K562 (cell line): ENCODE data around the gene ITGA1. TPM values are rescaled to one million over a fixed set of nuclear protein-coding genes. Genes with fewer than 3 reads are reported as not detected.

ENCODE experiments used
- ATAC-seq: fragments of 200-7000 bp; cut with Tn5 transposase; 3 replicates; pipeline ENCODE4 v1.9.1; 2020; ENCODE audit warnings: moderate library complexity
- BruUV-seq: library from RNA; stranded (reverse); fragments of 400-500 nt; replicated peaks from 2 replicates; lab custom pipeline; 2021; lab: Mats Ljungman, UMichigan
- CTCF ChIA-PET: fragments of 300-600 bp; formaldehyde crosslinking; extraction: SDS; loops from one replicate; lab custom pipeline; 2021; ENCODE audit warnings: low intra/inter-chr PET ratio; lab: Yijun Ruan, JAX
- POLR2A ChIA-PET: fragments of 300-600, 350-650 bp; sonication (Branson Sonifier 250); formaldehyde crosslinking; extraction: SDS; loops from one replicate; lab custom pipeline; 2021; ENCODE audit warnings: antibody characterized with exemption, inconsistent platforms; lab: Yijun Ruan, JAX
- DNase-seq, 4 experiments: peaks; one replicate each; pipeline versions ENCODE4 v3.0.0 to v3.0.0-alpha.2; 2011 to 2018; ENCODE audit warnings: low spot score in 3 of 4, mixed read lengths in 3 of 4; ENCODE audit errors: extremely low read depth in 1 of 4
- FAIRE-seq: peaks from 2 replicates; lab custom pipeline; 2011; peaks lifted over from hg19 to GRCh38; lab: Jason Lieb, UNC
- H2AFZ ChIP-seq: 2 replicates; pipeline ENCODE4 v1.6.0; 2011; ENCODE audit warnings: low read depth, low read length, control low read depth, inconsistent platforms
- H3K27ac ChIP-seq: fragments of 200-600 bp; 3 replicates; pipeline ENCODE4 v1.8.0; 2011; ENCODE audit warnings: low read depth, mild to moderate bottlenecking, control low read depth, inconsistent platforms, low read length, moderate library complexity, mixed read lengths; ENCODE audit errors: extremely low read depth
- H3K27me3 ChIP-seq, 2 experiments: fragments of 300-600 bp in 1 of 2; 2 replicates in 1 of 2; 3 replicates in 1 of 2; pipeline versions ENCODE4 v1.6.0 to v1.8.0; 2011; ENCODE audit warnings: inconsistent platforms in 2 of 2, low read length in 2 of 2, mild to moderate bottlenecking in 1 of 2, mixed read lengths in 1 of 2, moderate library complexity in 1 of 2; ENCODE audit not compliant: control insufficient read depth in 2 of 2, insufficient read depth in 2 of 2
- H3K36me3 ChIP-seq: fragments of 300-600 bp; 3 replicates; pipeline ENCODE4 v1.8.0; 2011; ENCODE audit warnings: mild to moderate bottlenecking, low read length, inconsistent platforms; ENCODE audit not compliant: control insufficient read depth, insufficient read depth
- H3K4me1 ChIP-seq, 2 experiments: fragments of 200-600 bp in 1 of 2; replicated peaks in 1 of 2; 2 replicates in 1 of 2; 3 replicates in 1 of 2; pipeline versions ENCODE4 v1.5.1 to v1.8.0; 2011; ENCODE audit warnings: inconsistent platforms in 2 of 2, low read length in 2 of 2, mild to moderate bottlenecking in 1 of 2, mixed read lengths in 1 of 2, moderate library complexity in 1 of 2; ENCODE audit not compliant: control insufficient read depth in 2 of 2, insufficient read depth in 2 of 2
- H3K4me2 ChIP-seq: 2 replicates; pipeline ENCODE4 v1.6.1; 2011; ENCODE audit warnings: low read length, control low read depth, inconsistent platforms, mixed read lengths; ENCODE audit not compliant: insufficient read depth
- H3K4me3 ChIP-seq: fragments of 200-600 bp; sonication (generic), shearing (Covaris generic); 2 replicates; pipeline ENCODE4 v1.5.1; 2016; ENCODE audit warnings: control low read depth, inconsistent platforms
- H3K79me2 ChIP-seq: fragments of 200-600 bp; 3 replicates; pipeline ENCODE4 v1.8.0; 2011; ENCODE audit warnings: low read length, inconsistent platforms; ENCODE audit not compliant: control insufficient read depth, insufficient read depth
- H3K9ac ChIP-seq, 2 experiments: 2 replicates each; pipeline versions ENCODE4 v1.6.0 to v1.6.1; 2011; ENCODE audit warnings: low read depth in 2 of 2, low read length in 2 of 2, control low read depth in 1 of 2, inconsistent platforms in 1 of 2, mild to moderate bottlenecking in 1 of 2, mixed read lengths in 1 of 2; ENCODE audit not compliant: insufficient read depth in 1 of 2
- H3K9me1 ChIP-seq: one replicate; pipeline ENCODE4 v1.6.0; 2011; ENCODE audit warnings: inconsistent platforms, mild to moderate bottlenecking, low read length, moderate library complexity; ENCODE audit not compliant: control insufficient read depth, insufficient read depth
- H3K9me3 ChIP-seq: replicated peaks from 2 replicates; pipeline ENCODE4 v1.5.1; 2011; ENCODE audit warnings: low read depth, low read length, inconsistent platforms; ENCODE audit not compliant: control insufficient read depth, insufficient read depth
- H4K20me1 ChIP-seq: replicated peaks from 2 replicates; pipeline ENCODE4 v1.6.1; 2011; ENCODE audit warnings: low read length, inconsistent platforms, mixed read lengths; ENCODE audit not compliant: control insufficient read depth, insufficient read depth
- EP400 ChIP-seq: fragments of 450-650 bp; IDR thresholded peaks from 2 replicates; pipeline ENCODE4 v1.6.1; 2017; ENCODE audit warnings: antibody characterized with exemption, mild to moderate bottlenecking, moderate library complexity
- IRF9 ChIP-seq: fragments of 450-650 bp; IDR thresholded peaks from 2 replicates; pipeline ENCODE4 v1.6.1; 2016; ENCODE audit warnings: missing biosample characterization, missing genetic modification characterization
- MYC ChIP-seq, 2 experiments: fragments of 250-450 bp in 1 of 2; sonication (Bioruptor Pico) in 1 of 2; IDR thresholded peaks; 2 replicates each; pipeline versions ENCODE4 v1.5.1 to v1.6.1; 2012 to 2021; ENCODE audit warnings: low read depth in 2 of 2, borderline replicate concordance in 1 of 2, improper control_type of control experiment in 1 of 2, low read length in 1 of 2, mild to moderate bottlenecking in 1 of 2, moderate library complexity in 1 of 2
- RB1 ChIP-seq: fragments of 450-650 bp; IDR thresholded peaks from 2 replicates; pipeline ENCODE4 v1.6.1; 2017; ENCODE audit warnings: low read depth, mild to moderate bottlenecking
- ZBTB17 ChIP-seq: fragments of 450-650 bp; formaldehyde crosslinking; IDR thresholded peaks from 2 replicates; pipeline ENCODE4 v1.4.0; 2020; ENCODE audit warnings: mild to moderate bottlenecking
- ZBTB49 ChIP-seq: sonication (generic); formaldehyde crosslinking; IDR thresholded peaks from 2 replicates; pipeline ENCODE4 v1.8.0; 2022; ENCODE audit warnings: missing genetic modification reagents, mild to moderate bottlenecking, borderline replicate concordance
- ZFP36 ChIP-seq: fragments of 150-350 bp; IDR thresholded peaks from 2 replicates; pipeline ENCODE4 v1.6.1; 2018; ENCODE audit warnings: low read length, low read depth; ENCODE audit not compliant: partially characterized antibody
- ZKSCAN3 ChIP-seq: fragments of 250-450 bp; sonication (Bioruptor Pico); IDR thresholded peaks from 2 replicates; pipeline ENCODE4 v1.4.0; 2020
- ZNF589 ChIP-seq: fragments of 200-800 bp; sonication (Bioruptor generic); IDR thresholded peaks from 2 replicates; pipeline ENCODE4 v1.6.1; 2016; ENCODE audit warnings: low read depth, missing genetic modification characterization, missing compliant biosample characterization
- WGBS: fragments of 100-300 bp; shearing (Covaris generic); methylation state at CpG from one replicate; pipeline ENCODE4 v1.1.6; 2016; ENCODE audit warnings: low coverage, mixed read lengths; ENCODE audit not compliant: insufficient coverage; ENCODE audit errors: missing lambda C conversion rate; 5-methylcytosine and 5-hydroxymethylcytosine counted together
- in situ Hi-C: fragments of 300-500 bp; cut with MboI; formaldehyde crosslinking; loops from 4 replicates; pipeline ENCODE4 v1.15.0; 2018; ENCODE audit warnings: inconsistent platforms, mixed read lengths
- intact Hi-C: fragments of 100-400 bp; cut with micrococcal nuclease; formaldehyde crosslinking; loops from 2 replicates; pipeline ENCODE4 v1.14.2; 2022
- polyA plus RNA-seq, 8 experiments: library from polyadenylated mRNA; depleted of rRNA in 4 of 8; stranded (reverse) in 5 of 8; unstranded in 3 of 8; fragments of >200 nt; fragmentation: Nextera tagmentation in 2 of 8; fragmentation: Illumina TruSeq in 1 of 8; extraction: Ambion mirVana in 2 of 8; extraction: Trizol in 1 of 8; gene quantifications; 2 replicates each; pipeline versions ENCODE4 v1.2.1 to v1.2.3, GENCODE V29; 2011 to 2014; ENCODE audit warnings: inconsistent platforms in 1 of 8, missing spikeins in 1 of 8
- total RNA-seq, 7 experiments: library from RNA; depleted of rRNA in 6 of 7; stranded (reverse); fragments of >200 nt in 6 of 7; fragmentation: Illumina TruSeq in 2 of 7; extraction: Trizol in 2 of 7; gene quantifications; 2 replicates each; pipeline versions ENCODE4 v1.2.1 to v1.2.3, GENCODE V29; 2011 to 2021; ENCODE audit warnings: low replicate concordance in 1 of 7
- TF ChIP-seq, protein P1 (sequence below): fragments of 450-650 bp; IDR thresholded peaks from 2 replicates; pipeline ENCODE4 v1.7.1; 2018; ENCODE audit warnings: mild to moderate bottlenecking, low read depth; ENCODE audit not compliant: partially characterized antibody
- TF ChIP-seq, protein P2 (sequence below): fragments of 450-650 bp; IDR thresholded peaks from 2 replicates; pipeline ENCODE4 v1.6.1; 2017; ENCODE audit warnings: antibody characterized with exemption, mild to moderate bottlenecking

The ITGA1 gene
- total and polyA plus RNA-seq, 9 of the 15 experiments (the other 6 are each of a cell fraction or from before 2014, with no cell fraction given): 0.04 to 0.22 TPM; not detected in 7

GRCh38 chr5:52977264-52977897, 189.7 kb downstream of the ITGA1 start:
- Histone ChIP-seq H3K9me1 (no peaks in the 10 kb centered on the region), H3K9me3 (no peaks in the 10 kb centered on the region), H3K27me3 (no peaks in the 10 kb centered on the region), H3K9ac (no peak overlapping the region), H3K4me3 (no peak overlapping the region), H3K36me3 (no peaks in the 10 kb centered on the region), H2AFZ (no peak overlapping the region), H3K4me2 (no peak overlapping the region), H3K27ac (no peak overlapping the region), H3K79me2 (no peaks in the 10 kb centered on the region), H4K20me1 (no peaks in the 10 kb centered on the region), H3K4me1 (no peaks in the 10 kb centered on the region)
- CTCF ChIA-PET: no interaction called here
- intact Hi-C loops: no loop called here
- BruUV-seq: no TSS peak
- no peak for FAIRE-seq
- in situ Hi-C loops: no loop called here
- POLR2A ChIA-PET: interaction anchor here (0.6 kb wide), 1 partner anchor 1401 kb away, joined by 3 read pairs; no protein-coding TSS in a partner anchor
- WGBS: 3% methylated on average over 6 of the region's 7 CpGs
- no peak for ATAC-seq
- DNase-seq: no peak
- TF ChIP-seq, protein P1, sequence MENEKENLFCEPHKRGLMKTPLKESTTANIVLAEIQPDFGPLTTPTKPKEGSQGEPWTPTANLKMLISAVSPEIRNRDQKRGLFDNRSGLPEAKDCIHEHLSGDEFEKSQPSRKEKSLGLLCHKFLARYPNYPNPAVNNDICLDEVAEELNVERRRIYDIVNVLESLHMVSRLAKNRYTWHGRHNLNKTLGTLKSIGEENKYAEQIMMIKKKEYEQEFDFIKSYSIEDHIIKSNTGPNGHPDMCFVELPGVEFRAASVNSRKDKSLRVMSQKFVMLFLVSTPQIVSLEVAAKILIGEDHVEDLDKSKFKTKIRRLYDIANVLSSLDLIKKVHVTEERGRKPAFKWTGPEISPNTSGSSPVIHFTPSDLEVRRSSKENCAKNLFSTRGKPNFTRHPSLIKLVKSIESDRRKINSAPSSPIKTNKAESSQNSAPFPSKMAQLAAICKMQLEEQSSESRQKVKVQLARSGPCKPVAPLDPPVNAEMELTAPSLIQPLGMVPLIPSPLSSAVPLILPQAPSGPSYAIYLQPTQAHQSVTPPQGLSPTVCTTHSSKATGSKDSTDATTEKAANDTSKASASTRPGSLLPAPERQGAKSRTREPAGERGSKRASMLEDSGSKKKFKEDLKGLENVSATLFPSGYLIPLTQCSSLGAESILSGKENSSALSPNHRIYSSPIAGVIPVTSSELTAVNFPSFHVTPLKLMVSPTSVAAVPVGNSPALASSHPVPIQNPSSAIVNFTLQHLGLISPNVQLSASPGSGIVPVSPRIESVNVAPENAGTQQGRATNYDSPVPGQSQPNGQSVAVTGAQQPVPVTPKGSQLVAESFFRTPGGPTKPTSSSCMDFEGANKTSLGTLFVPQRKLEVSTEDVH: no peak
- TF ChIP-seq IRF9 (tag): no peak
- TF ChIP-seq, protein P2, sequence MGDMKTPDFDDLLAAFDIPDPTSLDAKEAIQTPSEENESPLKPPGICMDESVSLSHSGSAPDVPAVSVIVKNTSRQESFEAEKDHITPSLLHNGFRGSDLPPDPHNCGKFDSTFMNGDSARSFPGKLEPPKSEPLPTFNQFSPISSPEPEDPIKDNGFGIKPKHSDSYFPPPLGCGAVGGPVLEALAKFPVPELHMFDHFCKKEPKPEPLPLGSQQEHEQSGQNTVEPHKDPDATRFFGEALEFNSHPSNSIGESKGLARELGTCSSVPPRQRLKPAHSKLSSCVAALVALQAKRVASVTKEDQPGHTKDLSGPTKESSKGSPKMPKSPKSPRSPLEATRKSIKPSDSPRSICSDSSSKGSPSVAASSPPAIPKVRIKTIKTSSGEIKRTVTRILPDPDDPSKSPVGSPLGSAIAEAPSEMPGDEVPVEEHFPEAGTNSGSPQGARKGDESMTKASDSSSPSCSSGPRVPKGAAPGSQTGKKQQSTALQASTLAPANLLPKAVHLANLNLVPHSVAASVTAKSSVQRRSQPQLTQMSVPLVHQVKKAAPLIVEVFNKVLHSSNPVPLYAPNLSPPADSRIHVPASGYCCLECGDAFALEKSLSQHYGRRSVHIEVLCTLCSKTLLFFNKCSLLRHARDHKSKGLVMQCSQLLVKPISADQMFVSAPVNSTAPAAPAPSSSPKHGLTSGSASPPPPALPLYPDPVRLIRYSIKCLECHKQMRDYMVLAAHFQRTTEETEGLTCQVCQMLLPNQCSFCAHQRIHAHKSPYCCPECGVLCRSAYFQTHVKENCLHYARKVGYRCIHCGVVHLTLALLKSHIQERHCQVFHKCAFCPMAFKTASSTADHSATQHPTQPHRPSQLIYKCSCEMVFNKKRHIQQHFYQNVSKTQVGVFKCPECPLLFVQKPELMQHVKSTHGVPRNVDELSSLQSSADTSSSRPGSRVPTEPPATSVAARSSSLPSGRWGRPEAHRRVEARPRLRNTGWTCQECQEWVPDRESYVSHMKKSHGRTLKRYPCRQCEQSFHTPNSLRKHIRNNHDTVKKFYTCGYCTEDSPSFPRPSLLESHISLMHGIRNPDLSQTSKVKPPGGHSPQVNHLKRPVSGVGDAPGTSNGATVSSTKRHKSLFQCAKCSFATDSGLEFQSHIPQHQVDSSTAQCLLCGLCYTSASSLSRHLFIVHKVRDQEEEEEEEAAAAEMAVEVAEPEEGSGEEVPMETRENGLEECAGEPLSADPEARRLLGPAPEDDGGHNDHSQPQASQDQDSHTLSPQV: no peak
- no peak for TF ChIP-seq EP400
- no peak for TF ChIP-seq MYC (IDR thresholded peaks at IDR 0.05; ENCODE audit: low read depth, low read length)
- TF ChIP-seq MYC (CRISPR knock-in tag; IDR thresholded peaks at IDR 0.05; ENCODE audit: borderline replicate concordance, low read depth): no peak
- no peak for TF ChIP-seq ZFP36
- TF ChIP-seq ZBTB49 (CRISPR knock-in tag): no peak
- TF ChIP-seq RB1: no peak
- TF ChIP-seq ZNF589 (CRISPR knock-in tag): no peak
- TF ChIP-seq ZBTB17 (CRISPR knock-in tag): no peak
- TF ChIP-seq ZKSCAN3 (CRISPR knock-in tag): no peak
